Esophagus muscularis mucosa (tissue), 3 donors: ENCODE results near the gene RRAD.

Experiments
- CTCF ChIP-seq, 3 experiments: fragments of 200-600 bp in 2 of 3; fragments of 450-650 bp in 1 of 3; sonication (generic) in 2 of 3; IDR thresholded peaks; one replicate each; pipeline ENCODE4 v1.5.1; 2017 to 2019; ENCODE audit warnings: antibody characterized with exemption in 3 of 3, mild to moderate bottlenecking in 2 of 3, moderate library complexity in 1 of 3
- POLR2A ChIP-seq: fragments of 450-650 bp; IDR thresholded peaks from one replicate; pipeline ENCODE4 v1.6.1; 2017; ENCODE audit warnings: antibody characterized with exemption, moderate library complexity, mild to moderate bottlenecking, low read depth
- POLR2AphosphoS5 ChIP-seq, 2 donors: sonication (generic); formaldehyde crosslinking; IDR thresholded peaks; one replicate each; pipeline ENCODE4 v1.6.1; 2017; ENCODE audit warnings: antibody characterized with exemption in 2 of 2

GRCh38 chr16:66960270-66960669 is 34.9 kb upstream of the RRAD start:
- TF ChIP-seq CTCF (IDR thresholded peaks at IDR 0.05): no peak
- TF ChIP-seq POLR2A: no peak
- no peak for TF ChIP-seq POLR2AphosphoS5 (IDR thresholded peaks at IDR 0.05)
